Measurements from ENCODE around the gene CHST6. TPM values are rescaled to one million over a fixed set of nuclear protein-coding genes. Genes with fewer than 3 reads are reported as not detected.
A peak's percentile ranks its signal among the peaks of the same experiment; 100 is the strongest.
"Not testable (repeated sequence)": the region's sequence is repeated elsewhere in the genome, so short reads cannot be mapped to it uniquely, and the experiment has no call there.

The CHST6 gene
- total and polyA plus RNA-seq, 2 donors: 0.15 to 1.7 TPM

GRCh38 chr16:75527825-75528299 lies 32.6 kb upstream of the CHST6 start:
- H3K27ac ChIP-seq (ENCODE audit: low read depth): no peak overlapping the region
- DNase-seq (ENCODE audit: extremely low spot score): no peak
- no peaks in the 10 kb centered on the region for H3K4me1 ChIP-seq (ENCODE audit: insufficient read depth)
- 55% methylated on average over 5 of the region's 5 CpGs for WGBS
- no peak overlapping the region for H3K4me3 ChIP-seq (ENCODE audit: low read depth, low read length)
- no peaks in the 10 kb centered on the region for H3K36me3 ChIP-seq (ENCODE audit: insufficient read depth)

GRCh38 chr16:75526032-75526790 lies 31.0 kb upstream of the CHST6 start:
- Histone ChIP-seq H3K4me3 (ENCODE audit: low read depth, low read length) (no peak overlapping the region), H3K36me3 (ENCODE audit: insufficient read depth) (no peaks in the 10 kb centered on the region), H3K27ac (ENCODE audit: low read depth) (no peak overlapping the region), H3K4me1 (ENCODE audit: insufficient read depth) (no peaks in the 10 kb centered on the region)
- no peak for DNase-seq (ENCODE audit: extremely low spot score)
- WGBS: 93% methylated on average over 5 of the region's 5 CpGs

- WGBS: 87% methylated on average over 6 of the region's 6 CpGs
- H3K27ac ChIP-seq (ENCODE audit: low read depth): no peak overlapping the region
- DNase-seq (ENCODE audit: extremely low spot score): no peak
These were observed 23.9 kb upstream of the CHST6 start for GRCh38 chr16:75519175-75519574.

GRCh38 chr16:75516189-75516966 lies 21.1 kb upstream of the CHST6 start:
- Histone ChIP-seq H3K4me3 (ENCODE audit: low read depth, low read length) (peak overlapping the region; percentile 79), H3K27ac (ENCODE audit: low read depth) (peak overlapping the region; percentile 86)
- not testable (repeated sequence) for H3K4me1 ChIP-seq (ENCODE audit: insufficient read depth); DNase-seq (ENCODE audit: extremely low spot score); H3K36me3 ChIP-seq (ENCODE audit: insufficient read depth)
- 8% methylated on average over 42 of the region's 42 CpGs for WGBS

More at GRCh38 chr16:75519175-75519574, 23.9 kb upstream of the CHST6 start:
- Histone ChIP-seq H3K4me1 (ENCODE audit: insufficient read depth) (no peaks in the 10 kb centered on the region), H3K4me3 (ENCODE audit: low read depth, low read length) (no peak overlapping the region), H3K36me3 (ENCODE audit: insufficient read depth) (no peaks in the 10 kb centered on the region)

- WGBS: 95% methylated on average over 11 of the region's 11 CpGs
- Histone ChIP-seq H3K4me3 (ENCODE audit: low read depth, low read length) (no peak overlapping the region), H3K36me3 (ENCODE audit: insufficient read depth) (no peaks in the 10 kb centered on the region), H3K4me1 (ENCODE audit: insufficient read depth) (no peaks in the 10 kb centered on the region), H3K27ac (ENCODE audit: low read depth) (no peak overlapping the region)
- DNase-seq (ENCODE audit: extremely low spot score): no peak
These were observed 19.1 kb upstream of the CHST6 start for GRCh38 chr16:75514296-75514695.

- no peak overlapping the region for H3K4me3 ChIP-seq (ENCODE audit: low read depth, low read length)
- H3K36me3 ChIP-seq (ENCODE audit: insufficient read depth): no peaks in the 10 kb centered on the region
- WGBS: 36% methylated on average over 7 of the region's 7 CpGs
- no peak for DNase-seq (ENCODE audit: extremely low spot score)
- H3K4me1 ChIP-seq (ENCODE audit: insufficient read depth): no peaks in the 10 kb centered on the region
- H3K27ac ChIP-seq (ENCODE audit: low read depth): no peak overlapping the region
These were observed 11.3 kb upstream of the CHST6 start for GRCh38 chr16:75506574-75506973.

GRCh38 chr16:75506107-75506506 lies 10.9 kb upstream of the CHST6 start:
- Histone ChIP-seq H3K27ac (ENCODE audit: low read depth) (no peak overlapping the region), H3K4me3 (ENCODE audit: low read depth, low read length) (no peak overlapping the region), H3K36me3 (ENCODE audit: insufficient read depth) (no peaks in the 10 kb centered on the region), H3K4me1 (ENCODE audit: insufficient read depth) (no peaks in the 10 kb centered on the region)
- DNase-seq (ENCODE audit: extremely low spot score): no peak
- 75% methylated on average over 3 of the region's 3 CpGs for WGBS

- Histone ChIP-seq H3K27ac (ENCODE audit: low read depth) (no peak overlapping the region), H3K4me3 (ENCODE audit: low read depth, low read length) (no peak overlapping the region), H3K36me3 (ENCODE audit: insufficient read depth) (no peaks in the 10 kb centered on the region), H3K4me1 (ENCODE audit: insufficient read depth) (no peaks in the 10 kb centered on the region)
- no peak for DNase-seq (ENCODE audit: extremely low spot score)
- 94% methylated on average over 1 of the region's 1 CpG for WGBS
These were observed 8.6 kb upstream of the CHST6 start for GRCh38 chr16:75503801-75504200.

- DNase-seq (ENCODE audit: extremely low spot score): no peak
- Histone ChIP-seq H3K27ac (ENCODE audit: low read depth) (no peak overlapping the region), H3K4me1 (ENCODE audit: insufficient read depth) (no peaks in the 10 kb centered on the region), H3K4me3 (ENCODE audit: low read depth, low read length) (no peak overlapping the region), H3K36me3 (ENCODE audit: insufficient read depth) (no peaks in the 10 kb centered on the region)
- WGBS: 83% methylated on average over 4 of the region's 4 CpGs
These were observed 7.8 kb upstream of the CHST6 start for GRCh38 chr16:75502916-75503605.

GRCh38 chr16:75501820-75502219 lies 6.6 kb upstream of the CHST6 start:
- DNase-seq (ENCODE audit: extremely low spot score); H3K27ac ChIP-seq (ENCODE audit: low read depth); H3K4me3 ChIP-seq (ENCODE audit: low read depth, low read length); H3K36me3 ChIP-seq (ENCODE audit: insufficient read depth); H3K4me1 ChIP-seq (ENCODE audit: insufficient read depth): not testable (repeated sequence)
- WGBS: 26% methylated on average over 6 of the region's 6 CpGs

- Histone ChIP-seq H3K27ac (ENCODE audit: low read depth) (no peak overlapping the region), H3K4me3 (ENCODE audit: low read depth, low read length) (no peak overlapping the region), H3K4me1 (ENCODE audit: insufficient read depth) (no peaks in the 10 kb centered on the region), H3K36me3 (ENCODE audit: insufficient read depth) (no peaks in the 10 kb centered on the region)
- WGBS: 82% methylated on average over 5 of the region's 5 CpGs
- DNase-seq (ENCODE audit: extremely low spot score): no peak
These were observed 6.1 kb upstream of the CHST6 start for GRCh38 chr16:75501359-75501758.

- WGBS: 38% methylated on average over 10 of the region's 13 CpGs
- H3K36me3 ChIP-seq (ENCODE audit: insufficient read depth); H3K4me1 ChIP-seq (ENCODE audit: insufficient read depth); H3K27ac ChIP-seq (ENCODE audit: low read depth); DNase-seq (ENCODE audit: extremely low spot score); H3K4me3 ChIP-seq (ENCODE audit: low read depth, low read length): not testable (repeated sequence)
These were observed 3.5 kb upstream of the CHST6 start for GRCh38 chr16:75498605-75499322.

- no peaks in the 10 kb centered on the region for H3K36me3 ChIP-seq (ENCODE audit: insufficient read depth)
- H3K27ac ChIP-seq (ENCODE audit: low read depth): no peak overlapping the region
- 59% methylated on average over 4 of the region's 4 CpGs for WGBS
- H3K4me1 ChIP-seq (ENCODE audit: insufficient read depth): no peaks in the 10 kb centered on the region
- H3K4me3 ChIP-seq (ENCODE audit: low read depth, low read length): no peak overlapping the region
- no peak for DNase-seq (ENCODE audit: extremely low spot score)
These were observed 2.3 kb upstream of the CHST6 start for GRCh38 chr16:75497558-75497957.
